HFFc6 (cell line): ENCODE data around the gene CAVIN3. TPM values are rescaled to one million over a fixed set of nuclear protein-coding genes. Genes with fewer than 3 reads are reported as not detected.

Source experiments
- DNase-seq: peaks from one replicate; pipeline ENCODE4 v3.0.0-alpha.2; 2018
- H3K27ac Mint-ChIP-seq: 2 replicates; pipeline ENCODE4 v1.8.0; 2020; ENCODE audit warnings: mild to moderate bottlenecking, mixed read lengths
- H3K27me3 Mint-ChIP-seq: 2 replicates; pipeline ENCODE4 v1.8.0; 2021; ENCODE audit warnings: mild to moderate bottlenecking, moderate library complexity, mixed read lengths; ENCODE audit not compliant: insufficient read depth
- H3K36me3 Mint-ChIP-seq: 2 replicates; pipeline ENCODE4 v1.8.0; 2021; ENCODE audit warnings: low read depth, mixed read lengths
- H3K4me1 Mint-ChIP-seq: 2 replicates; pipeline ENCODE4 v1.8.0; 2020; ENCODE audit warnings: low read depth, mixed read lengths
- H3K4me3 Mint-ChIP-seq: 2 replicates; pipeline ENCODE4 v1.8.0; 2020; ENCODE audit warnings: mild to moderate bottlenecking, moderate library complexity, mixed read lengths
- H3K9me3 Mint-ChIP-seq: 2 replicates; pipeline ENCODE4 v1.8.0; 2020; ENCODE audit warnings: mild to moderate bottlenecking, mixed read lengths
- total RNA-seq, 6 experiments: library from RNA; stranded (reverse); fragmentation: NEBNext Ultra II Directional; extraction: Animal tissue kit (Norgen Biotek cat#: 25700); gene quantifications; 2 replicates in 1 of 6; 3 replicates in 5 of 6; pipeline ENCODE4 v1.2.3, GENCODE V29; 2021
- TF ChIP-seq, protein P1 (sequence below): fragments of 200-600 bp; sonication (generic); IDR thresholded peaks from 2 replicates; pipeline ENCODE4 v1.5.0; 2021; ENCODE audit warnings: antibody characterized with exemption, mild to moderate bottlenecking

Gene CAVIN3
- total RNA-seq, 6 experiments from 2014 or later: 140 to 235 (median 203) TPM

DNA sequence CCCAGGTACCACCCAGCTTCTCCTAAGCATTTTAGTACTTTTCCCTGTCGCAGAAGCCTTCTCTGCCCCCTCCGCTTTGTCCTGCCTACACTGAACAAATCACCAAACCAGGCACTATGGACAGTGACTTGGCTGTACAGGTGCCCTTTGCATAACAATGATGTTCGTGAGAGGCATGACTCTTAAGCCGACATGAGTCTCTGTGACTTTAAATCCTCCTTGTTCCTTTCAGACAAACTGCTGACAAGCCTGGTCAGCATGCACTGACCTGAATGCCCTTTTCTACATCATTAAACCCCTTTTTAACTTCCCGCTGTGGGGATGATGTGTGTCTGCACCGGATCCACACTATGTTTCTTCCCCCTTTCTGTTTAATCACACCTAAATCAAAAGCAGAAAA lies 16.6 kb downstream of the CAVIN3 start:
- DNase-seq: no peak
- Mint-ChIP-seq H3K36me3 (no peaks in the 10 kb centered on the region), H3K4me1 (peaks cover 6% of the 10 kb centered on the region; the same call in 1 of the 2 replicates), H3K27me3 (peaks cover 17% of the 10 kb centered on the region), H3K27ac (no peak overlapping the region), H3K9me3 (no peaks in the 10 kb centered on the region), H3K4me3 (no peak overlapping the region)
- TF ChIP-seq, protein P1, sequence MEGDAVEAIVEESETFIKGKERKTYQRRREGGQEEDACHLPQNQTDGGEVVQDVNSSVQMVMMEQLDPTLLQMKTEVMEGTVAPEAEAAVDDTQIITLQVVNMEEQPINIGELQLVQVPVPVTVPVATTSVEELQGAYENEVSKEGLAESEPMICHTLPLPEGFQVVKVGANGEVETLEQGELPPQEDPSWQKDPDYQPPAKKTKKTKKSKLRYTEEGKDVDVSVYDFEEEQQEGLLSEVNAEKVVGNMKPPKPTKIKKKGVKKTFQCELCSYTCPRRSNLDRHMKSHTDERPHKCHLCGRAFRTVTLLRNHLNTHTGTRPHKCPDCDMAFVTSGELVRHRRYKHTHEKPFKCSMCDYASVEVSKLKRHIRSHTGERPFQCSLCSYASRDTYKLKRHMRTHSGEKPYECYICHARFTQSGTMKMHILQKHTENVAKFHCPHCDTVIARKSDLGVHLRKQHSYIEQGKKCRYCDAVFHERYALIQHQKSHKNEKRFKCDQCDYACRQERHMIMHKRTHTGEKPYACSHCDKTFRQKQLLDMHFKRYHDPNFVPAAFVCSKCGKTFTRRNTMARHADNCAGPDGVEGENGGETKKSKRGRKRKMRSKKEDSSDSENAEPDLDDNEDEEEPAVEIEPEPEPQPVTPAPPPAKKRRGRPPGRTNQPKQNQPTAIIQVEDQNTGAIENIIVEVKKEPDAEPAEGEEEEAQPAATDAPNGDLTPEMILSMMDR: no peak

DNA sequence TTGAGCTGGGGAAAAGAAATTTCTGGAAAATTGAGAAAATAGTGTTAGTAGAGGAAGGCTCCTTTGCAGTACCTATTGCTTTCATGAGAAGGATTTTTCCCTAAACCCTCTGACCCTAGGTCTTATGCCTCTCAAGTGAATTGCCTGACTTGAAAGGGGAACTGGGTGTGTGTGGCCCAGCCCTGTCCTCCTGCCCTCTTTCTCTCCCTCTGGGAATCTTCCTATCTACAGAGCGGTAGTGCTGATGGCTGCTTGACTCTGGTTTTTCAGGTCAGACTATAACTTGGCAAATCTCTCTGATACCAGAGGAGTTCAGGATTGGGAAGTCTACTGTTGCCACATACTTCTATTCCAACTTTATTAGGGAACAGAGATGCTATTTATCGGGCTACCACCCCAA lies 19.2 kb downstream of the CAVIN3 start:
- H3K4me3 Mint-ChIP-seq: no peak overlapping the region
- TF ChIP-seq, protein P1: no peak
- no peak overlapping the region for H3K27ac Mint-ChIP-seq
- DNase-seq: no peak
- no peaks in the 10 kb centered on the region for H3K4me1 Mint-ChIP-seq
- no peaks in the 10 kb centered on the region for H3K9me3 Mint-ChIP-seq
- no peaks in the 10 kb centered on the region for H3K36me3 Mint-ChIP-seq
- peaks cover 10% of the 10 kb centered on the region for H3K27me3 Mint-ChIP-seq

DNA sequence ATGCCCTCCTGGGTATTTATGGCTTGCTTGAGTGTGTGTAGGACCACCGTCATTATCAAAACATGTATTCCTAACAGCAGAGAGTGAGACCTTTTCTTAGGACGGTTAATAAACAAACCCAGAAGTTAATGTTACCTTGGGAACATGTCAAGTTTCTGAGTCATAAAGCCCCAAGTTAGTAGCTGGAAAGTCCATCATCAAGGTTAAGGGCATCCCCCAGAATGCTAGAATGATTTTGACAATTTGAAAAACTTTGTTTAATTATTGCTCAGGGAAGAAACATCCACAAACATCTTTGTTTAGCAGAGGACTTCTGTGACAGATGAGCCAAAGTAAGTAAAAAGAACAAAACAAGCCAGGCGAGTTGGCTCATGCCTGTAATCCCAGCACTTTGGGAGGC lies 20.0 kb downstream of the CAVIN3 start:
- TF ChIP-seq, protein P1: no peak
- Mint-ChIP-seq H3K36me3 (no peaks in the 10 kb centered on the region), H3K4me1 (no peaks in the 10 kb centered on the region), H3K27ac (no peak overlapping the region), H3K27me3 (peaks cover 7% of the 10 kb centered on the region), H3K9me3 (no peaks in the 10 kb centered on the region), H3K4me3 (no peak overlapping the region)
- DNase-seq: no peak

DNA sequence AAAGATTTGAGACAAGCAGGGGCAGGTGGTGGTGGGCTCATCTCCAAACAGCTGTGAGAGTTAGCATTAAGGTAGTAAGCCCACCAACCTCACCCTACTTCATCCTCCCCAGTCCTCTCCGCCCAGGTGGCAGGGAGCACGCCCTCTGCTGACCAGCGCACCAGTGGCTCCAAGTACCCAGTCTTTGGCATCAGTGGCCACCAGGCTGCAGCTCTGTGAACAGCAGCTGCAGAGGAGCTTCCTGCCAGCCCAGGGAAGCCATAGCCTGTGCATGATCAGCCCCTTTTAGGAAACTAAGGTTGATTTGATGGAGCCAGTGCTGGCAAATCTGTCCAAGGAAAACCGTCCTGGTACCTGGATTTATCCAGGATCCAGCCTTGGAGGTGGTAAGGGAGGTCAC lies 21.7 kb downstream of the CAVIN3 start:
- Mint-ChIP-seq H3K9me3 (no peaks in the 10 kb centered on the region), H3K4me3 (no peak overlapping the region), H3K27me3 (peaks cover 4% of the 10 kb centered on the region), H3K36me3 (no peaks in the 10 kb centered on the region), H3K27ac (no peak overlapping the region), H3K4me1 (no peaks in the 10 kb centered on the region)
- DNase-seq: peak; percentile 45
- TF ChIP-seq, protein P1: peak; percentile 75

DNA sequence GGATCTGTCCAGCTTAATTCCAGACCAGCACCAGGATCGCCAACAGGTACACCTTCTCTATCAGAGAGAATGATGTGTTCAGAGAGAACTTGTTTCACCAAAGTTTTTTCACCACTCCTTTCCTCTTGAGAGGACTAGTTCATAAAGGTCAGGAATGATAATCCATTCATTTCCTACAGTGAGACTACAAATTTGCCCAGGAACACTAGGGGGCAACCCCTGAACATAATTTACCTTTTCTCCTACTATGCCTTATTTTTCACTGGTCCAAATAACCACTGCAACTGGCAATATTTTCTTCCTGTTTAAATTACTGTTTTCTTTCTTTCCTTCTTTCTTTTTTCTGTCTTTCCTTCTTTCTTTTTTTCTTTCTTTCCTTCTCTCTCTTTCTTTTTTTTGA lies 22.5 kb downstream of the CAVIN3 start:
- Mint-ChIP-seq H3K4me1 (no peaks in the 10 kb centered on the region), H3K9me3 (no peaks in the 10 kb centered on the region), H3K27ac (no peak overlapping the region), H3K4me3 (no peak overlapping the region), H3K27me3 (peaks cover 4% of the 10 kb centered on the region; the same call in 1 of the 2 replicates), H3K36me3 (no peaks in the 10 kb centered on the region)
- TF ChIP-seq, protein P1: peak; percentile 67
- DNase-seq: no peak

DNA sequence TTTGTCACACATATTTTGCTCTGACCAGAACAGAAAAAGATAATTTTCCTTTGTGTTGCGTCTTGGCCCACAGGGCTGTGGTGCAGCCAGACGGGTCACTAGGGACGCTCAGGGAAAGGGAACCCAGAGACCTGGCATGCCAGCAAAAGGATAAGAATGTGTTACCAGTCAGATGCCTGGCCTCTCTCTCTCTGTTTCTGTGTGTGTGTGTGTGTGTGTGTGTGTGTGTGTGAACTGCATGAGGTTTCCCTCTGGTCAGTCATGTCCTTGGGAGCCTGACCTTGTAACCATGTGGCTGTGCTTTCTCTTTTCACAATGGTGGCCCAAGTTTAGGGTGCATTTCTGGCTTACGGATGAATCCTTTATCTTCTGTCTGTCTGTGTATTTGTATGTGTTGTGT lies 35.3 kb downstream of the CAVIN3 start:
- H3K27me3 Mint-ChIP-seq: no peaks in the 10 kb centered on the region; the same call in none of the 2 replicates

More for the DNA sequence above, 35.3 kb downstream of the CAVIN3 start:
- Mint-ChIP-seq H3K4me1 (peaks cover 16% of the 10 kb centered on the region), H3K4me3 (no peak overlapping the region), H3K27ac (no peak overlapping the region), H3K36me3 (no peaks in the 10 kb centered on the region), H3K9me3 (no peaks in the 10 kb centered on the region)
- TF ChIP-seq, protein P1: no peak
- no peak for DNase-seq
